Measurements from ENCODE around the gene DROSHA.
"Not testable (repeated sequence)": the region's sequence is repeated elsewhere in the genome, so short reads cannot be mapped to it uniquely, and the experiment has no call there.

The DROSHA gene, protein sequence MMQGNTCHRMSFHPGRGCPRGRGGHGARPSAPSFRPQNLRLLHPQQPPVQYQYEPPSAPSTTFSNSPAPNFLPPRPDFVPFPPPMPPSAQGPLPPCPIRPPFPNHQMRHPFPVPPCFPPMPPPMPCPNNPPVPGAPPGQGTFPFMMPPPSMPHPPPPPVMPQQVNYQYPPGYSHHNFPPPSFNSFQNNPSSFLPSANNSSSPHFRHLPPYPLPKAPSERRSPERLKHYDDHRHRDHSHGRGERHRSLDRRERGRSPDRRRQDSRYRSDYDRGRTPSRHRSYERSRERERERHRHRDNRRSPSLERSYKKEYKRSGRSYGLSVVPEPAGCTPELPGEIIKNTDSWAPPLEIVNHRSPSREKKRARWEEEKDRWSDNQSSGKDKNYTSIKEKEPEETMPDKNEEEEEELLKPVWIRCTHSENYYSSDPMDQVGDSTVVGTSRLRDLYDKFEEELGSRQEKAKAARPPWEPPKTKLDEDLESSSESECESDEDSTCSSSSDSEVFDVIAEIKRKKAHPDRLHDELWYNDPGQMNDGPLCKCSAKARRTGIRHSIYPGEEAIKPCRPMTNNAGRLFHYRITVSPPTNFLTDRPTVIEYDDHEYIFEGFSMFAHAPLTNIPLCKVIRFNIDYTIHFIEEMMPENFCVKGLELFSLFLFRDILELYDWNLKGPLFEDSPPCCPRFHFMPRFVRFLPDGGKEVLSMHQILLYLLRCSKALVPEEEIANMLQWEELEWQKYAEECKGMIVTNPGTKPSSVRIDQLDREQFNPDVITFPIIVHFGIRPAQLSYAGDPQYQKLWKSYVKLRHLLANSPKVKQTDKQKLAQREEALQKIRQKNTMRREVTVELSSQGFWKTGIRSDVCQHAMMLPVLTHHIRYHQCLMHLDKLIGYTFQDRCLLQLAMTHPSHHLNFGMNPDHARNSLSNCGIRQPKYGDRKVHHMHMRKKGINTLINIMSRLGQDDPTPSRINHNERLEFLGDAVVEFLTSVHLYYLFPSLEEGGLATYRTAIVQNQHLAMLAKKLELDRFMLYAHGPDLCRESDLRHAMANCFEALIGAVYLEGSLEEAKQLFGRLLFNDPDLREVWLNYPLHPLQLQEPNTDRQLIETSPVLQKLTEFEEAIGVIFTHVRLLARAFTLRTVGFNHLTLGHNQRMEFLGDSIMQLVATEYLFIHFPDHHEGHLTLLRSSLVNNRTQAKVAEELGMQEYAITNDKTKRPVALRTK (N-terminal part only)
- total RNA-seq: 23.9 to 78.4 (median 31.8) reads per million in 9 experiments

DNA sequence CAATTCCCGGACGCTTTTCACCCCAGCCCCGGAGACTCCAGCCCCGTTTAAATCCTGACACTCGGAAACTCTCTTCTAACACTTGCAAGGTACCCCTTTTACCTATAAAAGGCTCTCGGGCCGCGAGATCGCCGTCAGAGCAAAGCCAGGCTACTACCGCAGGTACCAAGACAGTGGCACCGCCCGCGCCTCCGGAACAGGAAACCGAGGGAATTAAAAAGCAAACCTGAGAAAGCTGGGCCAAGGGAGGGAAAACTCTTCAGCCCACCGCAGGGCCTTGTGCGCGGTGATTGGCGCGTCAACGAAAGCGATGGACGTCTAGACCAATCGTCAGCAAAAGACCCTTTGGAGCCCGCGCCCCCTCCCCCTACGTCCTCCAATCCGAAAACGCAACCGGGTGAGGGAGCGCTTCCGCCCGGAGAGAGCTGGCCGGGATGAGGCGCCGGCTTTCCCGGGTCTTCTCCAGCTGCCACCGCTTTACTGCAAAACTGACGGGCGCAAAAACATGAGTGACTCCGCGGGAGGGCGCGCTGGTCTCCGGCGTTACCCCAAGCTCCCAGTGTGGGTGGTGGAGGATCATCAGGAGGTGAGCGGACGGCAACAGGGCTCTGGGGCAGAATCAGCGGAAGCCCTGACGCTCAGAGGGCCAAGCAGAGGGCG lies at the start of gene DROSHA, which contains the start of gene C5orf22:
DROSHA (minus strand) TSS at position 206 of the 660 bp plus-strand sequence. CDS start 3,034 bp downstream, outside the sequence.
C5orf22 (plus strand) TSS at position 414 of the 660 bp plus-strand sequence; CDS start at position 506, 92 bp downstream.
- no peaks in the 10 kb centered on the region for H3K9me3 Mint-ChIP-seq
- H3K4me1 Mint-ChIP-seq (ENCODE audit: low read depth in 2 of 2): peaks cover 38 to 50% of the 10 kb centered on the region in 2 donors
- H3K27ac Mint-ChIP-seq: peak within 1 kb of the TSS; percentile 96 to 97
- DNase-seq (peak; percentile 79 to 83 (median 82)), ATAC-seq (replicated peaks) (peak; percentile 94)
- H3K27me3 Mint-ChIP-seq: no peaks in the 10 kb centered on the region
- H3K36me3 Mint-ChIP-seq (ENCODE audit: insufficient read depth): peaks cover 43% of the 10 kb centered on the region
- peak within 1 kb of the TSS; percentile 98 to 100 for H3K4me3 Mint-ChIP-seq

DNA sequence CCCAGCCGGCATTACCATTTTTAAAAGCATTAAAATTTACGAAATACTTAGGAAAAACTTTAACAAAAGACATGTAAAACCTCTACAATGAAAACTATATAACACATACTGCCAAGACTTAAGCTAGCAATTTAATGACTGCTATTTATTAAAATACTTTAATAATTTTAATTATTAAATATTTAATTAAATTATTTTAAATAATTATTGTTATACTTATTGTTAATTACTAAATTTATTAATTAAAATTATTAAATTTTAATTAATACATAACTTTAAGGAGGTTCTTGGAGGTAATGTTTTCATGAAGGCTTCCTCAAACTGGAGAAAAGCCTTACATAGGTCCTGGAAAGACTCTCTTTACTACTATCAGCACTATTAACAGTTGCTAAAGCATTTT lies 47.7 kb upstream of the DROSHA start:
- DNase-seq: no peak
- H3K4me3 Mint-ChIP-seq: no peak overlapping the region
- H3K36me3 Mint-ChIP-seq (ENCODE audit: insufficient read depth): no peaks in the 10 kb centered on the region
- no peaks in the 10 kb centered on the region for H3K9me3 Mint-ChIP-seq
- no peak overlapping the region for H3K27ac Mint-ChIP-seq
- no peak for ATAC-seq (replicated peaks)
- no peaks in the 10 kb centered on the region for H3K4me1 Mint-ChIP-seq (ENCODE audit: low read depth in 2 of 2)
- peaks cover 29 to 41% of the 10 kb centered on the region in 2 donors for H3K27me3 Mint-ChIP-seq

GRCh38 chr5:31577438-31577837 lies 45.5 kb upstream of the DROSHA start:
- DNase-seq: no peak
- no peaks in the 10 kb centered on the region for H3K36me3 Mint-ChIP-seq (ENCODE audit: insufficient read depth)
- H3K27me3 Mint-ChIP-seq: peaks cover 30 to 47% of the 10 kb centered on the region in 2 donors
- no peak for ATAC-seq (replicated peaks)
- H3K4me3 Mint-ChIP-seq: no peak overlapping the region
- H3K9me3 Mint-ChIP-seq: no peaks in the 10 kb centered on the region
- H3K27ac Mint-ChIP-seq: no peak overlapping the region
- H3K4me1 Mint-ChIP-seq (ENCODE audit: low read depth in 2 of 2): no peaks in the 10 kb centered on the region

DNA sequence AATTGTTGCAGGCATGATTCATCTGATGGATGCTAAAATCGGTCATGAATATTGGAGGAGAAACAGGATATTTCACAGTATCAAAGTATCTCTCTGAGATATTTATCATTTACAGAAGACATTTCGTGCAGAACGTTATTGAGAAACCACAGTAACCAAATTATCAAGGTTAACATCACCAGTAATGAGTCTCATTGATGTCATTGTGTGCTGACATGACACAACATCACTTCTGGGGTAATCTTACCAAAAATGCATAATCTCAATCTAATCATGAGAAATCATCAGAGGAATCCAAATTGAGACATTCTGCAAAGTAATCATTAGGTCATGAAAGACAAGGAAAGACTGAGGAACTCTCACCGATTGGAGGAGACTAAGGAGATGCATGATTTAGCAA lies 42.9 kb upstream of the DROSHA start:
- Mint-ChIP-seq H3K4me1 (ENCODE audit: low read depth in 2 of 2) (no peaks in the 10 kb centered on the region), H3K9me3 (no peaks in the 10 kb centered on the region), H3K4me3 (no peak overlapping the region), H3K27ac (no peak overlapping the region), H3K36me3 (ENCODE audit: insufficient read depth) (no peaks in the 10 kb centered on the region), H3K27me3 (peaks cover 34 to 57% of the 10 kb centered on the region in 2 donors)
- ATAC-seq (replicated peaks) (no peak), DNase-seq (no peak)

DNA sequence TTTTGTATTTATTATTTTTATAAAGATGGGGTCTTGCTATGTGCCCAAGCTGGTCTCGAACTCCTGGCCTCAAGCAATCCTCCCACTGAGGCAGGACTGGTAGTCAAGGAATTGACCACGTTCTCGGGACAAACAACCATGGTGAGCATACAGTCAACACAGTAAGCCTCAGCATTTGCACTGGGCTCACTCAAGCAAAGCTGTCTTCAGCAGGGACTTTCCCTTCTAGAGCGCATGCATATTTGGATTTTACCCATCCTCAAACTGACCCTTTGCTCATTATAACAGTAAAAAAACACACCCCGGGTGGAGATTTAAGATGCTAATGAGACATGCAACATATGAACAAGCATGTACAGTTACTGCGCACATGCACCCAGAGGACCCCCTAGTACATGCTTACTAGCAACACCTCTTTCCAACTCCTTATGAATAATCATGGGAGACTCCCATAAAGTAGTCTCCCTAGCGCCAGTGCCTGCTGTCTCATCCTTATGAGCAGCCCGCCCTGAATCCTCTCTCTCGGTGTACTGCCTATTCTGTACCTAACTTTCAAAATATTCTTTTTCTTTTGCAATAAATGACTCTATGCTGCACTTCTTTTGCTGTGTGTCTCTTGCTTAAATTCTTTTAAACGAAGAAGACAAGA lies 41.7 kb upstream of the DROSHA start:
- no peaks in the 10 kb centered on the region for H3K9me3 Mint-ChIP-seq
- no peak overlapping the region for H3K27ac Mint-ChIP-seq
- ATAC-seq (replicated peaks): no peak

DNA sequence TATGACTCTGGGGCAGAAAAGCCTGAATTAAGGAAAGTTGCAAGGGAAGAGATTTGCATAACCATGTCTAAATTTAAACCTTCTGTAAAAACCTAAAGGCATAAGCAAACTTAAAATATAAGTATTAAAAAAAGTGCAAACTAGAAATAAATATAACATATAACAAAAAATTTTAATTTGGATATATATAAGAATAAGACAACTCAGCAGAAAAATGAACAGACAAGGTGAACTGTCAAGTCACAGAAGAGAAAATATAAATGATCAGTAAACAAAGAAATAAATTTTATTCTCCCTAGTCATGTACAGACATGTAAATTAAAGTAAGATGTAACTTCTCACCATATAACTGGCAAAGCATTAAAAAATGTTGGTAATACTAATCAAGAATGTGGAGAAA lies 37.2 kb upstream of the DROSHA start:
- peaks cover 3% of the 10 kb centered on the region for H3K36me3 Mint-ChIP-seq (ENCODE audit: insufficient read depth)
- no peak for ATAC-seq (replicated peaks)
- H3K27me3 Mint-ChIP-seq: peaks cover 17 to 47% of the 10 kb centered on the region in 2 donors
- H3K9me3 Mint-ChIP-seq: no peaks in the 10 kb centered on the region
- no peak for DNase-seq
- no peak overlapping the region for H3K27ac Mint-ChIP-seq
- H3K4me1 Mint-ChIP-seq (ENCODE audit: low read depth in 2 of 2): no peaks in the 10 kb centered on the region
- H3K4me3 Mint-ChIP-seq: no peak overlapping the region

More for the DNA sequence above, 41.7 kb upstream of the DROSHA start:
- H3K36me3 Mint-ChIP-seq (ENCODE audit: insufficient read depth): no peaks in the 10 kb centered on the region
- H3K4me1 Mint-ChIP-seq (ENCODE audit: low read depth in 2 of 2): no peaks in the 10 kb centered on the region
- no peak overlapping the region for H3K4me3 Mint-ChIP-seq
- no peak for DNase-seq
- H3K27me3 Mint-ChIP-seq: peaks cover 34 to 57% of the 10 kb centered on the region in 2 donors

GRCh38 chr5:31568302-31568835 lies 36.5 kb upstream of the DROSHA start:
- peaks cover 3% of the 10 kb centered on the region for H3K36me3 Mint-ChIP-seq (ENCODE audit: insufficient read depth)
- H3K27ac Mint-ChIP-seq: no peak overlapping the region
- ATAC-seq (replicated peaks) (no peak), DNase-seq (no peak)
- H3K4me1 Mint-ChIP-seq (ENCODE audit: low read depth in 2 of 2): no peaks in the 10 kb centered on the region
- no peaks in the 10 kb centered on the region for H3K9me3 Mint-ChIP-seq
- no peak overlapping the region for H3K4me3 Mint-ChIP-seq
- peaks cover 12 to 44% of the 10 kb centered on the region in 2 donors for H3K27me3 Mint-ChIP-seq

DNA sequence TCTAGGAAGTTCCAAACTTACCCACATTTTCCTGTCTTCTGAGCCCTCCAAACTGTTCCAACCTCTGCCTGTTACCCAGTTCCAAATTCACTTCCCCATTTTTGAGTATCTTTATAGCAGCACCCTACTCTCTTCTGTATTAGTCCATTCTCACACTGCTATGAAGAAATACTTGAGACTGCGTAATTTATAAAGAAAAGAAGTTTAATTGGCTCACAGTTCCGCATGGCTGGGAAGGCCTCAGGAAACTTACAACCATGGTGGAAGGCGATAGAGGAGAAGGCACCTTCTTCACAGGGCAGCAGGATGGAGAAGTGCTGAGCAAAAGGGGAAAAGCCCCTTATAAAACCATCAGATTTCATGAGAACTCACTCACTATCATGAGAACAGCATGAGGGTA lies 34.5 kb upstream of the DROSHA start:
- not testable (repeated sequence) for H3K9me3 Mint-ChIP-seq; DNase-seq; H3K36me3 Mint-ChIP-seq (ENCODE audit: insufficient read depth); H3K4me1 Mint-ChIP-seq (ENCODE audit: low read depth in 2 of 2); H3K27ac Mint-ChIP-seq; H3K4me3 Mint-ChIP-seq; ATAC-seq (replicated peaks)
- H3K27me3 Mint-ChIP-seq: peaks cover 0 to 28% of the 10 kb centered on the region in 2 donors

GRCh38 chr5:31563216-31563615 lies 31.3 kb upstream of the DROSHA start:
- Mint-ChIP-seq H3K9me3 (no peaks in the 10 kb centered on the region), H3K27me3 (peaks cover 0 to 24% of the 10 kb centered on the region in 2 donors), H3K36me3 (ENCODE audit: insufficient read depth) (peaks cover 3% of the 10 kb centered on the region), H3K4me1 (ENCODE audit: low read depth in 2 of 2) (no peaks in the 10 kb centered on the region), H3K27ac (no peak overlapping the region), H3K4me3 (no peak overlapping the region)
- ATAC-seq (replicated peaks) (no peak), DNase-seq (no peak)

DNA sequence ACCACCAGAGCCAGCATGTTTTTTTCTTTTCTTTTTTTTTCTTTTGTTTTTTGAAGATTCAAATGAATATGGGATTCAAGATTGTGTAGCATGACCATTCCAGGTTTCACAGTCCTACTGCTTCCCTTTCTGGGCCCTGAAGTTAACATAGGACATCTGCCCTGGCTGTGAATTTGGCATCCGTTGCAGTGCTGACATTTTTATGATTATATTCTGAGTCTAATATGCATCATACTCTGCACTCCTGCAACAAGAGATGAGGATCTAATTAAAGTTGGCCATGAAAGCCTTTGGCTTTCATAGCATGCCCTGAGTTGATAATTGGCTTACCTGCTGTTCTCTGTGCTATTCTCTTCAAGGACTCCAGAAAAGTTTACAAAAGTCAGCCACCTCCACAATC lies 30.1 kb upstream of the DROSHA start:
- Mint-ChIP-seq H3K9me3 (no peaks in the 10 kb centered on the region), H3K36me3 (ENCODE audit: insufficient read depth) (peaks cover 5% of the 10 kb centered on the region), H3K27me3 (peaks cover 0 to 24% of the 10 kb centered on the region in 2 donors), H3K4me3 (no peak overlapping the region), H3K27ac (no peak overlapping the region), H3K4me1 (ENCODE audit: low read depth in 2 of 2) (no peaks in the 10 kb centered on the region)
- DNase-seq (no peak), ATAC-seq (replicated peaks) (no peak)

GRCh38 chr5:31559942-31560341 lies 28.0 kb upstream of the DROSHA start:
- H3K27ac Mint-ChIP-seq: no peak overlapping the region

DNA sequence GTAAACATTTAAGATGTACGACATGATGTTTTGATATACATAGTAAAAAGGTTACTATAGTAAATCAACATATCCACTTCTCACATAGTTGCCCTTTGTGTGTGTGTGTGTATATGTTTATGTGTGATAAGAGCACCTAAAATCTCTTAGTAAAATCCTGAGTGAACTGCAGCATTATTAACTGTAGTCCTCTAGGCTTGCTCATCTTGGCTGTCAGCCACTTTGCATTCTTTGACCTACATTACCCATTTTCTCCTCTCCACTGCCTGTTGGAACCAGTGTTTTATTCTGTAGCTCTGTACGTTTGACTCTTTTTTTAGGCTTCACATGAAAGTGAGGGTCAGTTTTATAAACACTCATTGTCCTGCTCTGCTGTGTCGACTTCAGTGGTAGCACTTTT lies 24.6 kb upstream of the DROSHA start:
- Mint-ChIP-seq H3K4me1 (ENCODE audit: low read depth in 2 of 2) (no peaks in the 10 kb centered on the region), H3K4me3 (no peak overlapping the region), H3K27me3 (no peaks in the 10 kb centered on the region), H3K36me3 (ENCODE audit: insufficient read depth) (peaks cover 52% of the 10 kb centered on the region), H3K9me3 (no peaks in the 10 kb centered on the region), H3K27ac (no peak overlapping the region)
- ATAC-seq (replicated peaks) (no peak), DNase-seq (no peak)

More at GRCh38 chr5:31559942-31560341, 28.0 kb upstream of the DROSHA start:
- Mint-ChIP-seq H3K36me3 (ENCODE audit: insufficient read depth) (peaks cover 23% of the 10 kb centered on the region), H3K4me3 (no peak overlapping the region), H3K27me3 (peaks cover 0 to 6% of the 10 kb centered on the region in 2 donors), H3K4me1 (ENCODE audit: low read depth in 2 of 2) (no peaks in the 10 kb centered on the region), H3K9me3 (no peaks in the 10 kb centered on the region)
- ATAC-seq (replicated peaks) (no peak), DNase-seq (no peak)
